Lower lobe of right lung (tissue), 2 donors: ENCODE data around the gene PPIP5K2. TPM values are rescaled to one million over a fixed set of nuclear protein-coding genes. Genes with fewer than 3 reads are reported as not detected.

ENCODE experiments used
- ATAC-seq, 2 donors: fragments of 200-7000 bp; cut with Tn5 transposase; one replicate each; pipeline ENCODE4 v1.9.1; 2020 to 2022; ENCODE audit warnings: mild to moderate bottlenecking in 2 of 2, moderate library complexity in 2 of 2
- DNase-seq: peaks from one replicate; pipeline ENCODE4 v3.0.0-alpha.2; 2020
- H3K27ac ChIP-seq: fragments of 200-600 bp; one replicate; pipeline ENCODE4 v1.8.0; 2022
- H3K27me3 ChIP-seq: fragments of 200-600 bp; one replicate; pipeline ENCODE4 v1.8.0; 2022; ENCODE audit warnings: low read depth
- H3K36me3 ChIP-seq: fragments of 200-600 bp; one replicate; pipeline ENCODE4 v1.8.0; 2022; ENCODE audit warnings: mild to moderate bottlenecking
- H3K4me1 ChIP-seq: fragments of 200-600 bp; one replicate; pipeline ENCODE4 v1.8.0; 2022
- H3K4me3 ChIP-seq: fragments of 200-600 bp; one replicate; pipeline ENCODE4 v1.8.0; 2022; ENCODE audit warnings: mild to moderate bottlenecking
- H3K9me3 ChIP-seq: fragments of 200-600 bp; one replicate; pipeline ENCODE4 v1.8.0; 2022
- intact Hi-C: fragments of 100-400 bp; cut with DNase I; formaldehyde crosslinking; loops from one replicate; pipeline ENCODE4 v1.11.0; 2022
- total RNA-seq: library from RNA; stranded (reverse); fragmentation: NEBNext Ultra II Directional; extraction: Animal tissue kit (Norgen Biotek cat#: 25700); gene quantifications from one replicate; pipeline ENCODE4 v1.2.1, GENCODE V29; 2021
- TF ChIP-seq, protein P1 (sequence below): fragments of 200-600 bp; IDR thresholded peaks from one replicate; pipeline ENCODE4 v1.8.0; 2022; ENCODE audit warnings: antibody characterized with exemption, mild to moderate bottlenecking
- donor health status: DM: no; HTN: yes; CAD: no; lungs with severe emphysema.

The PPIP5K2 gene
- total RNA-seq, 1 donor from 2014 or later, result 62.2 TPM

- Histone ChIP-seq H3K27me3 (no peaks in the 10 kb centered on the region), H3K4me3 (peak overlapping the region; percentile 75), H3K4me1 (peaks cover 17% of the 10 kb centered on the region), H3K9me3 (no peaks in the 10 kb centered on the region), H3K36me3 (no peaks in the 10 kb centered on the region), H3K27ac (peak overlapping the region; percentile 95)
- DNase-seq (no peak), ATAC-seq (peak; percentile 2 to 7)
- intact Hi-C loops, result no loop called here
- TF ChIP-seq, protein P1, sequence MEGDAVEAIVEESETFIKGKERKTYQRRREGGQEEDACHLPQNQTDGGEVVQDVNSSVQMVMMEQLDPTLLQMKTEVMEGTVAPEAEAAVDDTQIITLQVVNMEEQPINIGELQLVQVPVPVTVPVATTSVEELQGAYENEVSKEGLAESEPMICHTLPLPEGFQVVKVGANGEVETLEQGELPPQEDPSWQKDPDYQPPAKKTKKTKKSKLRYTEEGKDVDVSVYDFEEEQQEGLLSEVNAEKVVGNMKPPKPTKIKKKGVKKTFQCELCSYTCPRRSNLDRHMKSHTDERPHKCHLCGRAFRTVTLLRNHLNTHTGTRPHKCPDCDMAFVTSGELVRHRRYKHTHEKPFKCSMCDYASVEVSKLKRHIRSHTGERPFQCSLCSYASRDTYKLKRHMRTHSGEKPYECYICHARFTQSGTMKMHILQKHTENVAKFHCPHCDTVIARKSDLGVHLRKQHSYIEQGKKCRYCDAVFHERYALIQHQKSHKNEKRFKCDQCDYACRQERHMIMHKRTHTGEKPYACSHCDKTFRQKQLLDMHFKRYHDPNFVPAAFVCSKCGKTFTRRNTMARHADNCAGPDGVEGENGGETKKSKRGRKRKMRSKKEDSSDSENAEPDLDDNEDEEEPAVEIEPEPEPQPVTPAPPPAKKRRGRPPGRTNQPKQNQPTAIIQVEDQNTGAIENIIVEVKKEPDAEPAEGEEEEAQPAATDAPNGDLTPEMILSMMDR, result no peak
Observed at GRCh38 chr5:103120607-103121200, 603 bp downstream of the PPIP5K2 start.

DNA sequence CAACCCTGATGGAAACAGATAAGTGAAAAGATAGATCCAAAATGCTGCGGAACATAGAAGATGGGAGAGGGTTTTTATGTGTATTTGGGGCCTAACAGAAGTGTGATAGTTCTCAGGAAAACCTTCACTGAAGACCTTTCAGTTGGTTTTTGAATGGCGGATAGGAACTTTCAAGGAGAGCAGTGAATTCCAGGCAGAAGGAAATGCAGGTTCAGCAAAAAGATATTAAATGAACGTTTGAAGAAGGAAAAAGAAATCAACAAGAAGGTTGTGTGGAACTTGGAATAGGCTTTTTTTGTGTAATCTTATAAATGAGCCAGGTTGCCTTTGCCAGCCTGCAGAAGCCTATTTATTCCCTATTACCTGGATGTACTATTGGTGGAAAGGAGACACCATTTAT, 2.1 kb downstream of the PPIP5K2 start:
- TF ChIP-seq, protein P1, result no peak
- Histone ChIP-seq H3K27ac (no peak overlapping the region), H3K27me3 (no peaks in the 10 kb centered on the region), H3K4me3 (no peak overlapping the region), H3K4me1 (peaks cover 17% of the 10 kb centered on the region), H3K9me3 (no peaks in the 10 kb centered on the region), H3K36me3 (no peaks in the 10 kb centered on the region)
- DNase-seq, result no peak
- intact Hi-C loops, result no loop called here
- ATAC-seq, result no peak

GRCh38 chr5:103126557-103126956, 6.5 kb downstream of the PPIP5K2 start:
- ATAC-seq, result no peak
- intact Hi-C loops, result no loop called here
- Histone ChIP-seq H3K4me3 (no peak overlapping the region), H3K4me1 (peaks cover under 1% of the 10 kb centered on the region), H3K27me3 (no peaks in the 10 kb centered on the region), H3K36me3 (no peaks in the 10 kb centered on the region), H3K27ac (no peak overlapping the region), H3K9me3 (no peaks in the 10 kb centered on the region)
- no peak for DNase-seq
- TF ChIP-seq, protein P1, result no peak

DNA sequence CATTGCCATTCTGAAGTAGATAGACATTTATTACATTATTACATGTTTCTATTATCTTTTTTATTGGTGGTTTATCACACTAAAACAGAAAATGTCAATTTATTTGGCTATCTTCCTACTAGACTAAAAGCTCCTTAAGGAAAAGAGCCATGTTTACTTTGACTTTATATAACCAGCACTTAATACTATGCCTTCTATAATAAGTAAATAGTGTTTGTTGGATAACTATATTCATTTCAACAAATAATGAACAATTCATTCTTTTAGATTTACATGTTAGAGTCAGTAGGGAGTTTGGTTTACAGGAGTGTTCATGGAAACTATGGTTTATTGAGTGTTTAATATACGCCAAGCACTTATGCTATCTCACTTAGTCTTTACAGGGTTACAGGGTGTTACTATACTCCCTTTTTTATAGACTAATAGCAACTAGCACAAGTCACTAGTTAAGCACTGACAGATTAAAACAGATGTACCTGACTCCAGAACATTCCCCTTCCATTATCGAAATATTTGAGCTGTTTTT, 7.3 kb downstream of the PPIP5K2 start:
- Histone ChIP-seq H3K4me3 (no peak overlapping the region), H3K9me3 (no peaks in the 10 kb centered on the region), H3K4me1 (no peaks in the 10 kb centered on the region), H3K27me3 (no peaks in the 10 kb centered on the region), H3K27ac (no peak overlapping the region), H3K36me3 (no peaks in the 10 kb centered on the region)
- TF ChIP-seq, protein P1, result no peak
- DNase-seq (no peak), ATAC-seq (no peak)
- intact Hi-C loops, result no loop called here

- DNase-seq (no peak), ATAC-seq (no peak)
- TF ChIP-seq, protein P1, result no peak
- no peak overlapping the region for H3K4me3 ChIP-seq
- H3K36me3 ChIP-seq, result no peaks in the 10 kb centered on the region
- H3K9me3 ChIP-seq, result no peaks in the 10 kb centered on the region
- H3K27ac ChIP-seq, result no peak overlapping the region
- no peaks in the 10 kb centered on the region for H3K4me1 ChIP-seq
- intact Hi-C loops, result no loop called here
- no peaks in the 10 kb centered on the region for H3K27me3 ChIP-seq
Observed at GRCh38 chr5:103128202-103128601, 8.1 kb downstream of the PPIP5K2 start.
